PC-9 (cell line): Measurements from ENCODE around the gene AADACL3. TPM values are rescaled to one million over a fixed set of nuclear protein-coding genes. Genes with fewer than 3 reads are reported as not detected.

Source experiments
- BruUV-seq: library from RNA; stranded (reverse); fragments of 400-500 nt; replicated peaks from 2 replicates; lab custom pipeline; 2021; lab: Mats Ljungman, UMichigan
- CTCF ChIA-PET: fragments of 300-600 bp; sonication (Branson Sonifier 250); formaldehyde crosslinking; loops from one replicate; lab custom pipeline; 2022; ENCODE audit warnings: antibody characterized with exemption; lab: Charles Lee
- POLR2A ChIA-PET: fragments of 300-600 bp; sonication (Branson Sonifier 250); formaldehyde crosslinking; loops from one replicate; lab custom pipeline; 2022; ENCODE audit warnings: antibody characterized with exemption; ENCODE audit not compliant: unreplicated experiment; lab: Charles Lee
- DNase-seq, 2 experiments: peaks; one replicate each; pipeline versions ENCODE4 v3.0.0 to v3.0.0-alpha.2; 2015 to 2022; ENCODE audit warnings: mixed read lengths in 1 of 2
- H2AFZ ChIP-seq: fragments of 200-600 bp; sonication (generic); 2 replicates; pipeline ENCODE4 v1.8.1; 2017; ENCODE audit warnings: antibody characterized with exemption
- H3F3A ChIP-seq: fragments of 200-600 bp; sonication (generic); 2 replicates; pipeline ENCODE4 v1.8.1; 2017; ENCODE audit warnings: antibody characterized with exemption, mild to moderate bottlenecking, low read depth; ENCODE audit not compliant: insufficient read depth
- H3K27ac ChIP-seq: fragments of 200-600 bp; sonication (generic); 2 replicates; pipeline ENCODE4 v1.6.1; 2016; ENCODE audit warnings: mixed run types
- H3K27me3 ChIP-seq: fragments of 200-600 bp; sonication (generic); 2 replicates; pipeline ENCODE4 v1.6.1; 2016; ENCODE audit warnings: low read depth, mixed run types; ENCODE audit not compliant: insufficient read depth
- H3K36me3 ChIP-seq: fragments of 200-600 bp; sonication (generic); 2 replicates; pipeline ENCODE4 v1.6.1; 2016; ENCODE audit warnings: low read depth, mixed run types
- H3K4me1 ChIP-seq: fragments of 200-600 bp; sonication (generic); replicated peaks from 2 replicates; pipeline ENCODE4 v1.6.1; 2016; ENCODE audit warnings: mixed run types; ENCODE audit not compliant: insufficient read depth
- H3K4me2 ChIP-seq: fragments of 200-600 bp; sonication (generic); 2 replicates; pipeline ENCODE4 v1.6.1; 2017; ENCODE audit warnings: mixed run types
- H3K4me3 ChIP-seq: fragments of 200-600 bp; sonication (generic); 2 replicates; pipeline ENCODE4 v1.6.1; 2016; ENCODE audit warnings: mixed run types
- H3K79me2 ChIP-seq: fragments of 200-600 bp; sonication (generic); 2 replicates; pipeline ENCODE4 v1.6.1; 2017; ENCODE audit warnings: low read depth, mixed run types
- H3K9me2 ChIP-seq: fragments of 200-600 bp; sonication (generic); 2 replicates; pipeline ENCODE4 v1.8.1; 2017; ENCODE audit warnings: mild to moderate bottlenecking; ENCODE audit not compliant: insufficient read depth
- H3K9me3 ChIP-seq: fragments of 200-600 bp; sonication (generic); 2 replicates; pipeline ENCODE4 v1.8.1; 2016; ENCODE audit warnings: low read depth; ENCODE audit not compliant: insufficient read depth
- H4K20me1 ChIP-seq: fragments of 200-600 bp; sonication (generic); 2 replicates; pipeline ENCODE4 v1.8.1; 2017; ENCODE audit not compliant: insufficient read depth
- EZH2 ChIP-seq: fragments of 200-600 bp; sonication (generic); IDR thresholded peaks from 2 replicates; pipeline ENCODE4 v1.8.0; 2017; ENCODE audit warnings: antibody characterized with exemption, low read depth
- intact Hi-C: fragments of 100-400 bp; cut with micrococcal nuclease; formaldehyde crosslinking; loops from one replicate; pipeline ENCODE4 v1.10.0; 2022; ENCODE audit not compliant: unreplicated experiment
- total RNA-seq: library from RNA; stranded (reverse); gene quantifications from 2 replicates; pipeline ENCODE4 v1.2.3, GENCODE V29; 2021
- TF ChIP-seq, protein P1 (sequence below): fragments of 200-600 bp; sonication (generic); conservative IDR thresholded peaks from 2 replicates; pipeline ENCODE4 v1.6.1; 2017; ENCODE audit warnings: mixed run types, antibody characterized with exemption, mild to moderate bottlenecking, moderate library complexity

The AADACL3 gene
- total RNA-seq, 1 experiment from 2014 or later, result not detected

GRCh38 chr1:12709696-12710095, 6.2 kb upstream of the AADACL3 start:
- Histone ChIP-seq H3K4me2 (no peak overlapping the region), H3K4me1 (no peaks in the 10 kb centered on the region), H4K20me1 (no peaks in the 10 kb centered on the region), H3K9me2 (no peaks in the 10 kb centered on the region), H3K4me3 (no peak overlapping the region), H3K36me3 (no peaks in the 10 kb centered on the region), H3K27ac (no peak overlapping the region), H3K9me3 (no peaks in the 10 kb centered on the region), H3K79me2 (no peaks in the 10 kb centered on the region), H3F3A (no peaks in the 10 kb centered on the region), H2AFZ (no peak overlapping the region), H3K27me3 (no peaks in the 10 kb centered on the region)
- ChIA-PET CTCF (no interaction called here), POLR2A (no interaction called here)
- DNase-seq, result no peak
- TF ChIP-seq, protein P1, sequence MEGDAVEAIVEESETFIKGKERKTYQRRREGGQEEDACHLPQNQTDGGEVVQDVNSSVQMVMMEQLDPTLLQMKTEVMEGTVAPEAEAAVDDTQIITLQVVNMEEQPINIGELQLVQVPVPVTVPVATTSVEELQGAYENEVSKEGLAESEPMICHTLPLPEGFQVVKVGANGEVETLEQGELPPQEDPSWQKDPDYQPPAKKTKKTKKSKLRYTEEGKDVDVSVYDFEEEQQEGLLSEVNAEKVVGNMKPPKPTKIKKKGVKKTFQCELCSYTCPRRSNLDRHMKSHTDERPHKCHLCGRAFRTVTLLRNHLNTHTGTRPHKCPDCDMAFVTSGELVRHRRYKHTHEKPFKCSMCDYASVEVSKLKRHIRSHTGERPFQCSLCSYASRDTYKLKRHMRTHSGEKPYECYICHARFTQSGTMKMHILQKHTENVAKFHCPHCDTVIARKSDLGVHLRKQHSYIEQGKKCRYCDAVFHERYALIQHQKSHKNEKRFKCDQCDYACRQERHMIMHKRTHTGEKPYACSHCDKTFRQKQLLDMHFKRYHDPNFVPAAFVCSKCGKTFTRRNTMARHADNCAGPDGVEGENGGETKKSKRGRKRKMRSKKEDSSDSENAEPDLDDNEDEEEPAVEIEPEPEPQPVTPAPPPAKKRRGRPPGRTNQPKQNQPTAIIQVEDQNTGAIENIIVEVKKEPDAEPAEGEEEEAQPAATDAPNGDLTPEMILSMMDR, result no peak
- TF ChIP-seq EZH2, result no peak
- intact Hi-C loops, result no loop called here
- BruUV-seq, result no TSS peak

- no peaks in the 10 kb centered on the region for H3K4me1 ChIP-seq
- no peaks in the 10 kb centered on the region for H3K9me3 ChIP-seq
- H3K79me2 ChIP-seq, result no peaks in the 10 kb centered on the region
- no peaks in the 10 kb centered on the region for H3K27me3 ChIP-seq
- DNase-seq, result no peak
- no peaks in the 10 kb centered on the region for H3K9me2 ChIP-seq
- H2AFZ ChIP-seq, result no peak overlapping the region
- POLR2A ChIA-PET, result no interaction called here
- intact Hi-C loops, result no loop called here
- no peaks in the 10 kb centered on the region for H3F3A ChIP-seq
- no peak overlapping the region for H3K4me3 ChIP-seq
- no TSS peak for BruUV-seq
- H4K20me1 ChIP-seq, result no peaks in the 10 kb centered on the region
- no peak overlapping the region for H3K4me2 ChIP-seq
- CTCF ChIA-PET, result no interaction called here
- H3K27ac ChIP-seq, result no peak overlapping the region
- TF ChIP-seq EZH2, result no peak
- TF ChIP-seq, protein P1, result no peak
- no peaks in the 10 kb centered on the region for H3K36me3 ChIP-seq
These were observed 4.4 kb upstream of the AADACL3 start for GRCh38 chr1:12711536-12711935.

DNA sequence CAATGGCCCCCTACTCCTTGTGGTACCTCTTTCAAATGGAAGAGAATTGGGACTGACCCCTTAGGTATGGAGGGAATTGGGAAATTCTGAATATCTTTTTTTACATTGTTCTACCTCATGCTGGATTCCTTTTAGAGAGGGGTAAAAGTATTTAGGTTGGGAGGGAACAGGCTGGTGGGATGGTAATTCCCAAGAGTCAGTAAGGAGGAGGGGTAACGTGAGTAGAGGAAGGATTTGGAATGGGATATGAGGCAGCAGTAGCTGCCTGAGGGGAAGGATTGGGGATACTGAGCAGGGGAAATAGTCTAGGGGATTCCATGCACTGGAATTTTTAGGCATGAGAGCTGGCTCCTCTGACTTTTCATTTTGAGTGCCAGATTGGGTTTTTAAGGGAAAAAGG, 3.8 kb upstream of the AADACL3 start:
- Histone ChIP-seq H3K4me1 (no peaks in the 10 kb centered on the region), H4K20me1 (no peaks in the 10 kb centered on the region), H3K27me3 (no peaks in the 10 kb centered on the region), H3K36me3 (no peaks in the 10 kb centered on the region), H3K9me2 (no peaks in the 10 kb centered on the region), H3K79me2 (no peaks in the 10 kb centered on the region), H3K9me3 (no peaks in the 10 kb centered on the region), H3K27ac (no peak overlapping the region), H3F3A (no peaks in the 10 kb centered on the region), H3K4me3 (no peak overlapping the region), H2AFZ (no peak overlapping the region), H3K4me2 (no peak overlapping the region)
- no peak for TF ChIP-seq EZH2
- TF ChIP-seq, protein P1, result no peak
- ChIA-PET CTCF (no interaction called here), POLR2A (no interaction called here)
- no peak for DNase-seq
- intact Hi-C loops, result no loop called here
- no TSS peak for BruUV-seq
